Measurements from ENCODE around the gene TMEM74B.

DNA sequence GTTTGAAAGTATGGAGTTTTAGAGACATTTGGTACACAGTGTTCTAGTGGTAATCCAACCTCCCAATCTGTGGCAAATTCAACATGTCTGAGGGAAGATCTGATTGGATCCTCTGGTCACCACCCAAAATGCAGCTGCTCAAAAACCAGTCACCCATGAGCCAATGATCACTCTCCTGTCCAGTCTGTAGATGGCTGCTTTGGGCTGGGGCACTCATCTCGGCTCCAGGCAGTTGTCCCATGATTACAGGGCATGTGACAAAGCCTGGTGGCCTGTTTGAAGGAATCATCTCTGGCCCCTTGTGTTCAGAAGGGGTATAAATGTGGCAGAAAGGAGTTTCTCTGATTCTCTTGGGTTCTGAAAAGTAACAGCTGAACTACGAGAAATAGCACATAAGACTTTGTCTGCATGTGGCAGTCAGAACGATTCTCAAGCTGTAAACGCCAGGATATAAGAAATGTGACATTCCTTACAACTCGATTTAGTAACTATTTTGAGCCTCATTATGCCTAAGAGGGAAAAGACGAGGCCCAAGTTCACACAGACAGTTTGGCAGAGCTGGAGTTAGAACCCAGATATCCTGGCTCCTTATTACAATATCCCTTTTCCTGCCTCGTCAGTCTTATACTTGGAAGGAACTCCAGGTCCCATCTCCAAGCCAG is 14.6 kb upstream of the TMEM74B start:
- no peak for TF ChIP-seq TEAD4 (IDR thresholded peaks at IDR 0.05)
- TF ChIP-seq, protein P1, sequence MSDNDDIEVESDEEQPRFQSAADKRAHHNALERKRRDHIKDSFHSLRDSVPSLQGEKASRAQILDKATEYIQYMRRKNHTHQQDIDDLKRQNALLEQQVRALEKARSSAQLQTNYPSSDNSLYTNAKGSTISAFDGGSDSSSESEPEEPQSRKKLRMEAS (IDR thresholded peaks at IDR 0.05): no peak

Data from Ishikawa (cell line).